ENCODE results near the gene SF1. TPM values are rescaled to one million over a fixed set of nuclear protein-coding genes. Genes with fewer than 3 reads are reported as not detected.

SF1 gene
- total and polyA plus RNA-seq, 2 of the 8 experiments (the other 6 are each of a cell fraction or from before 2014, with no cell fraction given), result 72.7 to 353 TPM

- no peak for TF ChIP-seq PHF8 (conservative IDR thresholded peaks at IDR 0.05; ENCODE audit: low read depth, low read length)
- TF ChIP-seq RAD21 (IDR thresholded peaks at IDR 0.05 in 1 of 2, conservative IDR thresholded peaks at IDR 0.05 in 1 of 2; ENCODE audit: low read depth in 2 of 2, low read length in 2 of 2), result no peak
- no peak for TF ChIP-seq POLR2AphosphoS5 (IDR thresholded peaks at IDR 0.05; ENCODE audit: low read depth, low read length)
- no peak for TF ChIP-seq CHD7 (IDR thresholded peaks at IDR 0.05; ENCODE audit: insufficient replicate concordance, low read length)
- TF ChIP-seq, protein P1, sequence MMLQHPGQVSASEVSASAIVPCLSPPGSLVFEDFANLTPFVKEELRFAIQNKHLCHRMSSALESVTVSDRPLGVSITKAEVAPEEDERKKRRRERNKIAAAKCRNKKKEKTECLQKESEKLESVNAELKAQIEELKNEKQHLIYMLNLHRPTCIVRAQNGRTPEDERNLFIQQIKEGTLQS (IDR thresholded peaks at IDR 0.05; ENCODE audit: insufficient read depth, low read depth, low read length), result no peak
- no peak for TF ChIP-seq YY1 (IDR thresholded peaks at IDR 0.05; ENCODE audit: low read depth, low read length)
- TF ChIP-seq TAF7 (optimal IDR thresholded peaks at IDR 0.05; ENCODE audit: borderline replicate concordance, low read depth, low read length), result peak; percentile 7
- peak; percentile 67; the same call in 1 of the 2 replicates for TF ChIP-seq CREB1 (IDR thresholded peaks at IDR 0.05)
- peak; percentile 39; the same call in 1 of the 2 replicates for TF ChIP-seq TBP (IDR thresholded peaks at IDR 0.05; ENCODE audit: low read depth, low read length)
- no peak for TF ChIP-seq TEAD4 (IDR thresholded peaks at IDR 0.05; ENCODE audit: low read depth, low read length)
Observed at GRCh38 chr11:64810271-64810890, 32.0 kb upstream of the SF1 start, which contains the start of gene MEN1 (continued).

Measured in H1 (cell line).